GM18909 (cell line): ENCODE data around the gene SPCS2.
"Not testable (repeated sequence)": the region's sequence is repeated elsewhere in the genome, so short reads cannot be mapped to it uniquely, and the experiment has no call there.

Experiments
- ATAC-seq: cut with Tn5 transposase; IDR thresholded peaks from one replicate; pipeline ENCODE4 v1.9.1; 2021; ENCODE audit warnings: mild to moderate bottlenecking; ENCODE audit not compliant: unreplicated experiment, poor library complexity

Gene SPCS2

GRCh38 chr11:74948546-74948897 is 544 bp upstream of the SPCS2 start:
- ATAC-seq: peak; percentile 7

DNA sequence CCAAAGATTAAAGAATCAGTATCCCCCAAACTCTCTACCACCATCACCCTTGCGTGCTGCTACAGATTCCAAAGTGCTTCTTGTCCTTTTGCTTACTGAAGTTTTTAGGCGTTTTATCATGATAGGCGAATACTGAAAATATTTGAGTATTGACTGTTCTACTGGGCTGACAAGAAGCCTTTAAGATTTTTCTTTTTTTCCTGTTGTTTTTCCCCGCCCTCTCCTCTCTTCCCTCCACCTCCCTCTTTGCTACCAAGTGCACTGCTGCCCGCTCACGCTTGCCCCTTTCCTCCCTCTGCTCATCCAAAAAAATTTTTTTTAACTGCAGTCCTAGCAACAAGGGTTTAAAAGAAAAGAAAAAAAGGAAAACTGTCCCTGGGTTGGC is 679 bp downstream of the SPCS2 start:
- no peak for ATAC-seq

DNA sequence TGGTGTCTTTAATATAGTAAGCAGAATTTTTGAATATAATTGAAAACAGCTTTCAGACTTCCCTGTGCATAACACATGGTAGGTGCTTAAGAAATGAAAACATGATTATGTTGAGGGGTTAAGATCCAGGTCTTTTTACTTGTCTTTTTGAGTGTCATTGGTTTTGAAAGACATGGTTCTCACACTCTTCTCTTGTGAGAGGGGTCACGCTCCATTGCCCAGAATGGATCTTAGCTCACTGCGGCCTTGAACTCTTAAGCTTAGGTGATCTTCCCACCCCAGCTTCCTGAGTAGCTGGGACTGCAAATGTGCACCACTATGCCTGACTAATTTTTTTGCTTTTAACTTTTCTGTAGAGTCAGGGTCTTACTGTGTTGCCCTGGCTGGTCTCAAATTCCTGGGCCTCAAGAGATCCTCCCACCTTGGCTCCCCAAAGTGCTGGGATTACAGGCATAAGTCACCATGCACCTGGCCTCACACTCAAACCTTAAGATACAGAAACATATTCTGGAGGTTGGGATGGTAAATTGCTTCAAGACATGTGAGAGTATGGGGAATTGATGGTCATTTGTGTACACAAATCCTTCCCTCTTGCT is 1.4 kb downstream of the SPCS2 start:
- ATAC-seq: no peak

DNA sequence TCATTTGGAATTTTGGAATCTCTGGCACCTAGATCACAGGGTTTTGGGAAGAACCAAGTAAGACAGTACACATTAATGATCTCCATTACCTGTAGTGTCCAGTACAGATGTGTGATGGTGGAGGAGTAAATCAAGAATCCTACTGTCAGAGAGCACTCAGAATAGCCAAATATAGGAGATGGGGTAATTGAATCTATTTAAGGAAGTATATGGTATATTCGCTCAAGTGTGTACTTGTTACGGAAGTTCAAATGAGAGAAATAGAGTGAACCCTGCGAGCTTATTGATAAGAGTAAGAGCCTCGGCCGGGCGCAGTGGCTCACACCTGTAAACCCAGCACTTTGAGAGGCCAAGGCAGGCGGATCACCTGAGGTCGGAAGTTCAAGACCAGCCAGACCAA is 2.2 kb downstream of the SPCS2 start:
- ATAC-seq: no peak

DNA sequence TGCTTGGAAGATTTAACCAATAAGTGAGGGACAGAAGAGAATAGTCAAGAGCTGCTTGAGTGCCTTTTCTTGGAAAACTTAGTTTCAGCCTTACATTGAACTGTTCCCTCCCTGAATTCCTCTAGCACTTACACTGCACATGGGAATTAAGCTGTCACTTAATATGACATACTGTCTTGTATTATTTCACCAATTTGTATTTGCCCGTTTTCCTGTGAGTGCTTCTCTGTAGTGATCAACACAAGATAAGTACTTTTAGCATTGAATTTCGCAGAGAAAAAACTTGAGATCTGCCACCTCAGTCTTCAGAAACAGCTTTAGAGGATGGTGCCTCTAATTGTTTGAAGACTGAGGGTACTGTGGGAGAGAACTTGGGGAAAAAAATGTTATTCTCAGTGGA is 3.7 kb downstream of the SPCS2 start:
- ATAC-seq: no peak

- ATAC-seq: no peak
Observed at GRCh38 chr11:74953451-74953850, 4.4 kb downstream of the SPCS2 start.

GRCh38 chr11:74954199-74954598 is 5.1 kb downstream of the SPCS2 start:
- no peak for ATAC-seq

- ATAC-seq: no peak
Observed at GRCh38 chr11:74956397-74957015, 7.4 kb downstream of the SPCS2 start.

DNA sequence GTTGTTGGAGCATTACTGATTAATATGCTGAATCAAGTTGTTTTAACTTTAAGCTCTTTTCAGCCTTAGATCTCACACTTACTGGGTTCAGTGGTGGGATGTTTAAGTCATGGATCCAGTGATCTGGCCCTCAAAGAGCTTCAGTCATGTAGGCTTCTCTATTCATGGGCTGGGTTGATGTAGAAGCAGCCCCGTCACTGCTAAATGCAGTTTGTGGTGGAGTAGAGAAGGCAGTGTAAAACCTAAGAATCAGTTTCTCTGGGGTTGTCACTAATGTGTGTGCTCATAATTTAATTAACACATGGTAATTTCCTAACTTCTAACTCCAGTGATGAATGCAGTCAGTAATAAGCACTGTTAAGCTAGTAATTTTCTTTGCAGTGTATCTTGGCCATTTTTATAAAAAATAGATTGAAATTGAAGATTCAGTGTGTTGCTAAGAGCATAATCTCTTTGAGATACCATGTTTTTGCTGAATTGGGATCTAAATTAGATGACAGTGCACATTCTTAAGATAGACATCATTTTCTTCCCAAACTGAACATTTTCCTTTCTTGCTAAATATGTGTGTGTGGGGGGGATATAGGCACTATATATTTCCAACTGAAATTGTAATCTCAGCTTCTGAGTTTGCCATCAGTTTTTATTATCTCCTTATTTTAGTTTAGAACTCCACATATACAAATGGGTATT is 9.0 kb downstream of the SPCS2 start:
- no peak for ATAC-seq

GRCh38 chr11:74960128-74960527 is 11.1 kb downstream of the SPCS2 start:
- not testable (repeated sequence) for ATAC-seq

GRCh38 chr11:74966651-74967050 is 17.6 kb downstream of the SPCS2 start:
- ATAC-seq: no peak

GRCh38 chr11:74970852-74971395 is 21.9 kb downstream of the SPCS2 start:
- no peak for ATAC-seq

- ATAC-seq: no peak
Observed at GRCh38 chr11:74971424-74971823, 22.4 kb downstream of the SPCS2 start.

- ATAC-seq: no peak
Observed at GRCh38 chr11:74978041-74978440, 29.0 kb downstream of the SPCS2 start.

DNA sequence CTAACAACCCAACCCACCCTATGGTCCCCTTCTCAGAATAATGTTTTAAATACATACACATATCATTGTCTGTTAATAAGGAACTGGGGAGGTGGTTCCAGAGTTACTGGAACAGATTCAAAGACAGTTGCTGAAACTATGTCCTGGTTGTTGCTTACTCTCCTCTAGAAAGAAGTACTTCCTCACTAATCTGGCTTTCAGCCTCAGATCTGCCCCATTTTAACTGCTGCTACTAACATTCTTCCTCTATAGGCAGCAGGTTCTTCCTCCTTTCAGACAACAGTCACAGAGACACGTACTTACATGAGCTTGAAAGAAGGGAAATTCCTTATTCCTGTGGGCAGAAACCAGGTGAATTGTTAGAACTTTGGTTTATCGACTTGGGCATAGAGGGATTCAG is 31.6 kb downstream of the SPCS2 start:
- ATAC-seq: no peak

GRCh38 chr11:74981888-74982287 is 32.8 kb downstream of the SPCS2 start:
- no peak for ATAC-seq

GRCh38 chr11:74984070-74984469 is 35.0 kb downstream of the SPCS2 start:
- ATAC-seq: no peak

GRCh38 chr11:74984730-74985129 is 35.7 kb downstream of the SPCS2 start:
- no peak for ATAC-seq

DNA sequence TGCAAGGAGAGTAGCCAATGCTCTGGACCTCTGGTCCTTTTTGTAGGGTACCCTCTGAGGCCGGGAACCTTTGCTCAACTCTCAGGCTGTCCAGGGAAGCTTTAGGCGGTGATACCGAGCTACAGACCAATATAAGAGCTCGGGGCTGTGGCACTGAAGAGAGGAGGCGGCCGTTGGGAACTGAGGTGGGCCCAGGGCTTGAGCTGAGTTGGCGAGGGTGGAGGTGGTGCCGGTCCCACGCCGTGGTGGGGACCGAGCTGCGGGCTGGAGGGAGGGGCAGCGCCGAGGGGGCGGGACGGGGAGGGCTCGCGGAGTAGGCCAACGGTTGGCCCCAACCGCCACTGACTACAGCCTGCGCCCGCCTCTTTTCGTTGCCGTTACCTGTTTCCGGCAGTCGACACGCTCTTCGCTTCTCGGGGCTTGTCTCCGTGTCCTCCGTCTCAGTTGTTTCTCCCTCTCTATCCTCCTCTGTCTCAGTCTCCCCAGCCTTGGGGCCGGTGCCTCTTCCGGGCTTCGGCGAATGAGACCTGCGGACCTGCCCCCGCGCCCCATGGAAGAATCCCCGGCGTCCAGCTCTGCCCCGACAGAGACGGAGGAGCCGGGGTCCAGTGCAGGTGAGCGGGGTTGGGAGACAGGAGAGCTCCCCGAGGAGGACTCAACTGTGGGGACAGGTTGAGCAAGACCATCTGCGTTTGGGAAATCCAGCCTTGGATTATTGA is 39.6 kb downstream of the SPCS2 start, which contains the start of gene NEU3:
Gene NEU3, plus strand, starts transcription at position 393 of the 719 bp plus-strand sequence. Its CDS starts 128 bp downstream, at position 521.
- peak; percentile 85 for ATAC-seq

GRCh38 chr11:74989260-74989638 is 40.2 kb downstream of the SPCS2 start:
- ATAC-seq: peak; percentile 2

GRCh38 chr11:74990150-74990549 is 41.1 kb downstream of the SPCS2 start:
- ATAC-seq: not testable (repeated sequence)
